HG03196 (cell line): ENCODE measurements around the gene EIF4B.
"Not testable (repeated sequence)": the region's sequence is repeated elsewhere in the genome, so short reads cannot be mapped to it uniquely, and the experiment has no call there.

Source experiments
- ATAC-seq: cut with Tn5 transposase; IDR thresholded peaks from one replicate; pipeline ENCODE4 v1.9.1; 2021; ENCODE audit not compliant: unreplicated experiment

Gene EIF4B, protein sequence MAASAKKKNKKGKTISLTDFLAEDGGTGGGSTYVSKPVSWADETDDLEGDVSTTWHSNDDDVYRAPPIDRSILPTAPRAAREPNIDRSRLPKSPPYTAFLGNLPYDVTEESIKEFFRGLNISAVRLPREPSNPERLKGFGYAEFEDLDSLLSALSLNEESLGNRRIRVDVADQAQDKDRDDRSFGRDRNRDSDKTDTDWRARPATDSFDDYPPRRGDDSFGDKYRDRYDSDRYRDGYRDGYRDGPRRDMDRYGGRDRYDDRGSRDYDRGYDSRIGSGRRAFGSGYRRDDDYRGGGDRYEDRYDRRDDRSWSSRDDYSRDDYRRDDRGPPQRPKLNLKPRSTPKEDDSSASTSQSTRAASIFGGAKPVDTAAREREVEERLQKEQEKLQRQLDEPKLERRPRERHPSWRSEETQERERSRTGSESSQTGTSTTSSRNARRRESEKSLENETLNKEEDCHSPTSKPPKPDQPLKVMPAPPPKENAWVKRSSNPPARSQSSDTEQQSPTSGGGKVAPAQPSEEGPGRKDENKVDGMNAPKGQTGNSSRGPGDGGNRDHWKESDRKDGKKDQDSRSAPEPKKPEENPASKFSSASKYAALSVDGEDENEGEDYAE

GRCh38 chr12:53005986-53006809, at the start of gene EIF4B:
Gene EIF4B (plus strand): TSS chr12:53006456. CDS start chr12:53006484, 28 bp downstream.
- ATAC-seq = peak; percentile 87

- no peak for ATAC-seq
These were observed 49.3 kb upstream of the EIF4B start for GRCh38 chr12:52956987-52957386.

GRCh38 chr12:52964556-52965336, 41.5 kb upstream of the EIF4B start:
- no peak for ATAC-seq

DNA sequence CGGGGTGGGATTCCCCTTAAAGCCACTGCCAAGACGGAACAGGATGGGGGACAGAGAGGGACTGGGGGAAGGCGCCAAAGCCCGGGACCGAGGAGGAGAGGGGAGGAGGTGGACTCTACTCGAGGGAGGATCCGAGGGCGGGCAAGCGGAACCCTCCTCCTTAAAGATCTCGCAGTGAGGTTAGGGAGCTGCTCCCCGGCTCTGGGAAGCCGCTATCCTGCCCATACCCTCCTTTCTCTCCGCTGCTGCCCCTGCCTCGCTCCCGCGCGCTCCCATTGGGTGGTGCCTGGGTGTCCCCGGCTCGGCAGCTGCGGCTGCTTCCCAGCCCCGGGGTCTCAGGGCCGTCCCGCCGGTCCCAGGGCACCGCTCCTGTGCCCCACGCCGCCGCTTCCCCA, 40.9 kb upstream of the EIF4B start:
- ATAC-seq = no peak

DNA sequence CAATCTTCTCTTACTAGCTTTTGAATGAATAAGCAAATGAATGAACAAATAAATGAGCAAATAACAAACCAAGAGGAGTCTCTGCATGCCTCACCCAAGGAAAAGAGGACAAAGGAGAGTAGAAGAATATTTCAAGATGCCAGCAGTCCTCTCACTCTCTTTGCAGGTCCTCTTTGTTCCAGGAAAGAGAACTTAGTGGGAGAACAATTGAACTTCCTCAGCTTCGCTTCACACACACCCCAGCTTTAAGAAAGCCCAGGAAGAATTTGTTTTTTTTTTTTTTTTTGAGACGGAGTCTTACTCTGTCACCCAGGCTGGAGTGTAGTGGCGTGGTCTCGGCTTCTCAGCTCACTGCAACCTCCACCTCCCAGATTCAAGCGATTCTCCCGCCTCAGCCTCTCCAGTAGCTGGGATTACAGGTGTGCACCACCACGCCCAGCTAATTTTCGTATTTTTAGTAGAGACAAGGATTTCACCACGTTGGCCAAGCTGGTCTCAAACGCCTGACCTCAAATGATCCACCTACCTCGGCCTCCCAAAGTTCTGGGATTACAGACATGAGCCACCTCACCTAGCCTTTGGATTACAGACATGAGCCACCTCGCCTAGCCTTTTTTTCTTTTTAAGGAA, 37.0 kb upstream of the EIF4B start:
- no peak for ATAC-seq

DNA sequence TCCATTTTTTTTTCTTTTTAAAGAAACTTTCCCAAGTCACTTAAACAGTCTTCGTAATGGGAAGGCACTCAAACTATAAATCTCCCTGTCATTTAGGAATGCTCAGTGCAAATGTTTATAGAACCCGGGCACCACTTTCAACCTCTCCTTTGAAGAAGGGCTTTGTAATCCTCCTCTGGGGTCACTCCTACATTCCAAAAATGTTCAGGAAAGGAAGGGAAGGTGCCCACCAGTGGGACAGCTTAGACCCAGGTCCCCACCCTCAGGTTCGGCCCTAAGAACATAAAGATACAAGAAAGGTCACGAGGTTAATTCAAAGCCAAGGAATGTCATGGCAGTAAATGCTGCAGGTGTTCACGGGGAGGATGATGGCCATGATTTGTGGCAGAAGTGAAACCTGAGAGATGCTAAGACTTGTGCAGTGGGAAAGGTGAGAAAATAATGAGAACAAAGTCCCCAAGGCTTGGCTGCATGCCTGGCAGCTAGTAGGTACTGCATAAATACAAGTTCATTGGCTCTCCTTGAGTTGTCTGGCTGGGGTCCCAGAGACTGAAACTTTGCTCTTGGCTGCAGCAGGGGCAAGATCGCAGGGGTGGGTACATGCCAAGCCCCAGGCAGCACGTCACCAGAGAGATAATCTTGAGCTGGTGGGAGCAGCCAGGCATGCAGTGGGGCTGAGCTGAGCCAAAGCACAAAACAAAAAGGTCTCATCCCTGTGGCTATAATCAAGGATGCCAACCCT, 36.3 kb upstream of the EIF4B start:
- no peak for ATAC-seq

DNA sequence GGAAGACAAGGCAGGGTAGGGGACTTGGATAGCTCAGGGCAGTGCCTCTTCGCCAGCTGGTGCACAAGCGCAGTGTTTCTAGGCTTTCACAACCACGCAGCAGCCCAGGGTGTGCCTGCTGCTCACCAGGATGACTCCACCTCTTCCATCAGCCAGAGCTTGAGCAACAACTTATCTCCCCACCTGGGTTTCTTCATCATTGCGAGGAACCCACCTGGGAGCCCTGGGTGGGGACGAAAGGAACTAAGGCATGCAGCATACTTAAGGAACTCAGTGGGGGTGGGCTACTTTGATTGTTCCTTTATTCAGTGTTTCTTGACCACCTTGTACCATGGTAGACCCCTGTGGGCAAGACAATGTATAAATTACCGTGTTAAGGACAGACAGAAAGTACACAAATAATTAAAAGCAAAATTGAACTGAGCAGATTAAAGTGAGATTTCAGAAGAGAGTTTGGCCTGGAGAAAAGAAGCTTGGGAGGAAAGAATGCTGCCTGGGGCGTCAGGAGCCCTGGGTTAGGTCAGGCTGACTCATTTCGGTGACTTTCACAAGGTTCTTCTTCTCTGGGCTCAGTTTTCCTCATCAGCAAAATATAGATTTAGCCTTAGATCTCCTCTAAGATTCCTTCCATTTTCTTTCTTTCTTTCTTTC, 34.5 kb upstream of the EIF4B start:
- ATAC-seq = no peak

GRCh38 chr12:52975204-52975603, 31.1 kb upstream of the EIF4B start:
- ATAC-seq = no peak

- ATAC-seq = no peak
These were observed 30.3 kb upstream of the EIF4B start for GRCh38 chr12:52975820-52976573.

- ATAC-seq = no peak
These were observed 29.6 kb upstream of the EIF4B start for GRCh38 chr12:52976574-52977071.

GRCh38 chr12:52977170-52977569, 29.1 kb upstream of the EIF4B start:
- no peak for ATAC-seq

GRCh38 chr12:52980096-52980649, 26.1 kb upstream of the EIF4B start:
- ATAC-seq = no peak

- peak; percentile 90 for ATAC-seq
These were observed 25.4 kb upstream of the EIF4B start for GRCh38 chr12:52980650-52981423.

DNA sequence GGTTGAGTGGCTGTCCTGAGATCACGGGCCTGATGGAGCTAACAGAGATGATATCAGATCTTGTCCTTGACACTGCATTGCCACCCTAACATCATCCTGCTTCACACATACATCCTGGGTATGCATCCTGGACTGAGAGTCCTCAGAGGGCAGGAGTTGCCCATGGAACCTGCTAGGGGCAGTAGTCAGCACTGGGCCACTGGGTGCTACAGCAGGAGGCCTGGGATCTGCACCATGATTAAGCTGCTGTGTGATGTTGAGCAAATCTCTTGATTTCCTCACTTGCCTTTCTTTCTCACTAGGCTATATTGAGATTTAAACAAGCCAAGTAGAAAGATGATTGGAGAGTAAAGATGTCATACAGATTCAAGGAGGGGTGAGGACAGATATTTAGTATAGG, 22.1 kb upstream of the EIF4B start:
- ATAC-seq = no peak

DNA sequence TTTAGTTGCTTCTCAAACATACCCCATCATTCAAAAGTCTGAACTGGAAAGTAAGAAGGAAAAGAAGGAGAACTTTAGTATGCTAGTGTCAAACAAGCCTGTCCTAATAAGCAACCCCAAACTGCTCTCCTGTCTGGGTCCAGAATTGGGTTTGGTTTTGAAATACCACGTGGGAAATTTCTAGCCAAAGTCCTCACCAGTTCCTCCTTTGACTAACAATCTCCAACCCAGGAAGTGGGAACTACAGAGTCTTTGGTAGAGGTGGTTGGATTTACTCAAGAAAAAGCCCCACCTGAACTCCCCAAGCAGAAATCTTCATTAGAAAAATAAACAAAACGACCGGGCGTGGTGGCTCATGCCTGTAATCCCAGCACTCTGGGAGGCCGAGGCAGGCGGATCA, 17.4 kb upstream of the EIF4B start:
- ATAC-seq = no peak

GRCh38 chr12:52990206-52990605, 16.1 kb upstream of the EIF4B start:
- no peak for ATAC-seq

- ATAC-seq = not testable (repeated sequence)
These were observed 14.0 kb upstream of the EIF4B start for GRCh38 chr12:52992240-52992639.
